Small intestine (tissue), 7 donors: Measurements from ENCODE around the gene BANF2. TPM values are rescaled to one million over a fixed set of nuclear protein-coding genes. Genes with fewer than 3 reads are reported as not detected.

Experiments used
- DNase-seq, 2 donors: peaks; one replicate each; pipeline versions ENCODE4 v3.0.0 to v3.0.0-alpha.2; 2013
- FAIRE-seq: peaks from 2 replicates; lab custom pipeline; 2012; peaks lifted over from hg19 to GRCh38; lab: Jason Lieb, UNC
- H3K27ac ChIP-seq, 3 donors: one replicate each; pipeline ENCODE4 v1.5.1; 2013; ENCODE audit warnings: low read length in 2 of 3, mild to moderate bottlenecking in 2 of 3, control low read depth in 1 of 3, inconsistent platforms in 1 of 3, low read depth in 1 of 3, moderate library complexity in 1 of 3
- H3K27me3 ChIP-seq, 3 donors: one replicate each; pipeline ENCODE4 v1.6.1; 2013; ENCODE audit warnings: low read length in 3 of 3, inconsistent platforms in 1 of 3; ENCODE audit not compliant: control insufficient read depth in 3 of 3, insufficient read depth in 3 of 3
- H3K36me3 ChIP-seq, 3 donors: one replicate each; pipeline ENCODE4 v1.6.1; 2013; ENCODE audit warnings: low read length in 3 of 3, inconsistent platforms in 1 of 3, low read depth in 1 of 3, mild to moderate bottlenecking in 1 of 3, moderate library complexity in 1 of 3; ENCODE audit not compliant: control insufficient read depth in 3 of 3, insufficient read depth in 2 of 3
- H3K4me1 ChIP-seq, 3 donors: one replicate each; pipeline ENCODE4 v1.6.1; 2013; ENCODE audit warnings: low read length in 2 of 3, inconsistent platforms in 1 of 3, low read depth in 1 of 3, mild to moderate bottlenecking in 1 of 3, moderate library complexity in 1 of 3; ENCODE audit not compliant: control insufficient read depth in 3 of 3, insufficient read depth in 2 of 3
- H3K4me3 ChIP-seq, 3 donors: one replicate each; pipeline ENCODE4 v1.5.1; 2013; ENCODE audit warnings: low read length in 3 of 3, control low read depth in 1 of 3, inconsistent platforms in 1 of 3, low read depth in 1 of 3, mild to moderate bottlenecking in 1 of 3, moderate library complexity in 1 of 3
- H3K9me3 ChIP-seq, 2 donors: one replicate each; pipeline ENCODE4 v1.6.1; 2013; ENCODE audit warnings: low read depth in 1 of 2, low read length in 1 of 2; ENCODE audit not compliant: control insufficient read depth in 2 of 2, insufficient read depth in 1 of 2
- WGBS, 3 donors: extraction: QIAGEN DNeasy Blood & Tissue Kit; methylation state at CpG; one replicate each; pipeline ENCODE4 v1.1.7; 2013; 5-methylcytosine and 5-hydroxymethylcytosine counted together
- polyA plus RNA-seq, 4 donors: library from polyadenylated mRNA; stranded (reverse) in 3 of 4; unstranded in 1 of 4; fragments of 200-250 nt in 3 of 4; fragments of 120-200 nt in 1 of 4; gene quantifications; one replicate each; pipeline versions ENCODE4 v1.2.1 to v1.2.3, GENCODE V29; 2013
- donor health status: healthy with polysubstance abuse.
- donor health status: control.
- donor health status: control.
- donor health status: Bipolar disorder and iron deficiency.
- donor health status: healthy.

BANF2 gene
- polyA plus RNA-seq, 4 donors = not detected

- Histone ChIP-seq H3K27ac (no peak overlapping the region), H3K36me3 (no peaks in the 10 kb centered on the region), H3K4me1 (no peaks in the 10 kb centered on the region), H3K9me3 (peaks cover 0 to 21% of the 10 kb centered on the region in 2 donors), H3K27me3 (peaks cover 0 to 2% (median 0%) of the 10 kb centered on the region in 3 donors), H3K4me3 (no peak overlapping the region)
- DNase-seq = no peak
- 95 to 98% (median 97%) methylated on average over 3 of the region's 3 CpGs for WGBS, 3 donors
- FAIRE-seq = no peak
Observed at GRCh38 chr20:17758010-17758409, 58.2 kb downstream of the BANF2 start.

GRCh38 chr20:17758512-17758911 is 58.7 kb downstream of the BANF2 start:
- no peaks in the 10 kb centered on the region for H3K4me1 ChIP-seq
- WGBS, 3 donors = 72 to 100% (median 88%) methylated on average over 1 of the region's 1 CpG
- H3K36me3 ChIP-seq = no peaks in the 10 kb centered on the region
- no peaks in the 10 kb centered on the region for H3K27me3 ChIP-seq
- peaks cover 0 to 21% of the 10 kb centered on the region in 2 donors for H3K9me3 ChIP-seq
- no peak overlapping the region for H3K27ac ChIP-seq
- FAIRE-seq (no peak), DNase-seq (no peak)
- H3K4me3 ChIP-seq = no peak overlapping the region

GRCh38 chr20:17759449-17759848 is 59.7 kb downstream of the BANF2 start:
- no peak for FAIRE-seq
- WGBS, 3 donors = 81 to 97% (median 96%) methylated on average over 1 of the region's 1 CpG
- H3K27me3 ChIP-seq = no peaks in the 10 kb centered on the region

GRCh38 chr20:17761604-17762003 is 61.8 kb downstream of the BANF2 start:
- Histone ChIP-seq H3K9me3 (peaks cover 0 to 23% of the 10 kb centered on the region in 2 donors), H3K27me3 (no peaks in the 10 kb centered on the region), H3K4me1 (no peaks in the 10 kb centered on the region), H3K4me3 (no peak overlapping the region), H3K36me3 (peaks cover 0 to 2% (median 0%) of the 10 kb centered on the region in 3 donors), H3K27ac (no peak overlapping the region)
- WGBS, 3 donors = 78 to 91% (median 85%) methylated on average over 3 of the region's 3 CpGs
- DNase-seq = no peak
- no peak for FAIRE-seq

More at GRCh38 chr20:17759449-17759848, 59.7 kb downstream of the BANF2 start:
- no peaks in the 10 kb centered on the region for H3K4me1 ChIP-seq
- peaks cover 0 to 21% of the 10 kb centered on the region in 2 donors for H3K9me3 ChIP-seq
- H3K27ac ChIP-seq = no peak overlapping the region
- H3K4me3 ChIP-seq = no peak overlapping the region
- no peak for DNase-seq
- peaks cover 0 to 1% (median 0%) of the 10 kb centered on the region in 3 donors for H3K36me3 ChIP-seq

- Histone ChIP-seq H3K4me3 (no peak overlapping the region), H3K9me3 (peaks cover 0 to 23% of the 10 kb centered on the region in 2 donors), H3K27me3 (no peaks in the 10 kb centered on the region), H3K36me3 (peaks cover 0 to 2% (median 0%) of the 10 kb centered on the region in 3 donors), H3K27ac (no peak overlapping the region), H3K4me1 (no peaks in the 10 kb centered on the region)
- DNase-seq (no peak), FAIRE-seq (no peak)
- WGBS, 3 donors = 78 to 85% (median 84%) methylated on average over 7 of the region's 7 CpGs
Observed at GRCh38 chr20:17762243-17762872, 62.6 kb downstream of the BANF2 start.

- H3K27me3 ChIP-seq = no peaks in the 10 kb centered on the region
- no peak overlapping the region for H3K4me3 ChIP-seq
- H3K4me1 ChIP-seq = no peaks in the 10 kb centered on the region
- H3K9me3 ChIP-seq = peaks cover 0 to 18% of the 10 kb centered on the region in 2 donors
- 73 to 80% (median 75%) methylated on average over 6 of the region's 6 CpGs for WGBS, 3 donors
- no peak for FAIRE-seq
- peaks cover 0 to 2% (median 0%) of the 10 kb centered on the region in 3 donors for H3K36me3 ChIP-seq
- no peak overlapping the region for H3K27ac ChIP-seq
- DNase-seq = peak; percentile 21 to 26
Observed at GRCh38 chr20:17762873-17763557, 63.2 kb downstream of the BANF2 start.

- DNase-seq (no peak), FAIRE-seq (no peak)
- 82 to 96% (median 89%) methylated on average over 4 of the region's 4 CpGs for WGBS, 3 donors
- peaks cover 0 to 2% (median 0%) of the 10 kb centered on the region in 3 donors for H3K36me3 ChIP-seq
- H3K27ac ChIP-seq = no peak overlapping the region
- H3K27me3 ChIP-seq = no peaks in the 10 kb centered on the region
- H3K9me3 ChIP-seq = peaks cover 0 to 4% of the 10 kb centered on the region in 2 donors
- H3K4me1 ChIP-seq = no peaks in the 10 kb centered on the region
- H3K4me3 ChIP-seq = no peak overlapping the region
Observed at GRCh38 chr20:17765017-17765416, 65.3 kb downstream of the BANF2 start.

GRCh38 chr20:17765584-17765983 is 65.8 kb downstream of the BANF2 start:
- WGBS, 3 donors = 77 to 86% (median 82%) methylated on average over 7 of the region's 7 CpGs
- no peak for DNase-seq

More at GRCh38 chr20:17765584-17765983, 65.8 kb downstream of the BANF2 start:
- Histone ChIP-seq H3K27me3 (no peaks in the 10 kb centered on the region), H3K36me3 (peaks cover 0 to 2% (median 0%) of the 10 kb centered on the region in 3 donors), H3K4me3 (no peak overlapping the region), H3K27ac (no peak overlapping the region), H3K4me1 (no peaks in the 10 kb centered on the region), H3K9me3 (peaks cover 0 to 4% of the 10 kb centered on the region in 2 donors)
- FAIRE-seq = no peak
